GM12878 (cell line): ENCODE data around the gene RAB3IL1. TPM values are rescaled to one million over a fixed set of nuclear protein-coding genes. Genes with fewer than 3 reads are reported as not detected.

Experiments
- ATAC-seq: fragments of 200-7000 bp; cut with Tn5 transposase; 3 replicates; pipeline ENCODE4 v1.9.1; 2020; ENCODE audit warnings: mild to moderate bottlenecking, moderate library complexity
- BruUV-seq: library from RNA; stranded (reverse); fragments of 400-500 nt; replicated peaks from 2 replicates; lab custom pipeline; 2021; lab: Mats Ljungman, UMichigan
- CTCF ChIA-PET: fragments of 300-600 bp; sonication (Branson Sonifier 250); formaldehyde crosslinking; extraction: SDS; loops from one replicate; lab custom pipeline; 2021; ENCODE audit warnings: inconsistent platforms; lab: Yijun Ruan, JAX
- POLR2A ChIA-PET: fragments of 350-600 bp; formaldehyde crosslinking; extraction: SDS; loops from one replicate; lab custom pipeline; 2021; ENCODE audit warnings: inconsistent platforms; lab: Charles Lee
- RAD21 ChIA-PET: fragments of 300-600 bp; sonication (Branson Sonifier 250); formaldehyde crosslinking; loops from one replicate; lab custom pipeline; 2023; ENCODE audit warnings: antibody characterized with exemption; ENCODE audit not compliant: unreplicated experiment; lab: Charles Lee
- SMC1A ChIA-PET: fragments of 300-600 bp; sonication (Branson Sonifier 250); formaldehyde crosslinking; loops from one replicate; lab custom pipeline; 2023; ENCODE audit not compliant: unreplicated experiment, uncharacterized antibody; lab: Charles Lee
- DNase-seq: peaks from one replicate; pipeline ENCODE4 v3.0.0-alpha.2; 2011; ENCODE audit warnings: low read depth, low spot score
- FAIRE-seq: peaks from 3 replicates; lab custom pipeline; 2011; peaks lifted over from hg19 to GRCh38; lab: Jason Lieb, UNC
- H2AFZ ChIP-seq: 2 replicates; pipeline ENCODE4 v1.6.0; 2011; ENCODE audit warnings: low read depth, low read length, control low read depth; ENCODE audit not compliant: control insufficient read depth
- H3K27ac ChIP-seq: 2 replicates; pipeline ENCODE4 v1.5.1; 2011; ENCODE audit warnings: control low read depth; ENCODE audit not compliant: control insufficient read depth, insufficient read depth
- H3K27me3 ChIP-seq, 2 experiments: replicated peaks in 1 of 2; 2 replicates each; pipeline versions ENCODE4 v1.6.0 to v1.6.1; 2011; ENCODE audit warnings: low read length in 1 of 2; ENCODE audit not compliant: control insufficient read depth in 2 of 2, insufficient read depth in 2 of 2
- H3K36me3 ChIP-seq, 2 experiments: 2 replicates each; pipeline ENCODE4 v1.5.1; 2011; ENCODE audit warnings: low read length in 1 of 2; ENCODE audit not compliant: control insufficient read depth in 2 of 2, insufficient read depth in 2 of 2
- H3K4me1 ChIP-seq: 2 replicates; pipeline ENCODE4 v1.6.1; 2011; ENCODE audit warnings: mild to moderate bottlenecking, low read length, moderate library complexity, mixed read lengths; ENCODE audit not compliant: control insufficient read depth, insufficient read depth
- H3K4me2 ChIP-seq: 2 replicates; pipeline ENCODE4 v1.6.0; 2011; ENCODE audit warnings: control low read depth; ENCODE audit not compliant: control insufficient read depth, insufficient read depth
- H3K4me3 ChIP-seq: fragments of 200-600 bp; sonication (generic); 2 replicates; pipeline ENCODE4 v1.5.1; 2016
- H3K79me2 ChIP-seq: 2 replicates; pipeline ENCODE4 v1.6.0; 2011; ENCODE audit warnings: low read length; ENCODE audit not compliant: control insufficient read depth, insufficient read depth
- H3K9ac ChIP-seq: 2 replicates; pipeline ENCODE4 v1.8.0; 2011; ENCODE audit warnings: low read length, control low read depth, mixed read lengths; ENCODE audit not compliant: control insufficient read depth, insufficient read depth
- H3K9me3 ChIP-seq: replicated peaks from 3 replicates; pipeline ENCODE4 v1.5.1; 2011; ENCODE audit warnings: mild to moderate bottlenecking, low read length; ENCODE audit not compliant: control insufficient read depth, insufficient read depth
- H4K20me1 ChIP-seq: 2 replicates; pipeline ENCODE4 v1.6.0; 2011; ENCODE audit not compliant: control insufficient read depth, insufficient read depth
- BCL11A ChIP-seq: IDR thresholded peaks from 2 replicates; pipeline ENCODE4 v1.6.1; 2011; ENCODE audit warnings: low read depth, low read length
- BRCA1 ChIP-seq: IDR thresholded peaks from 2 replicates; pipeline ENCODE4 v1.6.1; 2011; ENCODE audit warnings: low read depth, low read length, improper control_type of control experiment
- CHD4 ChIP-seq: fragments of 200-600 bp; sonication (generic); IDR thresholded peaks from 2 replicates; pipeline ENCODE4 v1.6.1; 2016; ENCODE audit warnings: mild to moderate bottlenecking
- IRF5 ChIP-seq: fragments of 450-650 bp; IDR thresholded peaks from 2 replicates; pipeline ENCODE4 v1.6.1; 2017; ENCODE audit warnings: borderline replicate concordance
- KDM1A ChIP-seq: fragments of 200-600 bp; sonication (generic); IDR thresholded peaks from 2 replicates; pipeline ENCODE4 v1.6.1; 2016; ENCODE audit warnings: borderline replicate concordance
- PAX5 ChIP-seq: IDR thresholded peaks from 2 replicates; pipeline ENCODE4 v1.6.1; 2011; ENCODE audit warnings: low read depth, low read length, borderline replicate concordance
- POLR2AphosphoS2 ChIP-seq: IDR thresholded peaks from 2 replicates; pipeline ENCODE4 v1.6.1; 2011; ENCODE audit warnings: low read depth, mild to moderate bottlenecking, low read length, improper control_type of control experiment, moderate library complexity
- RUNX3 ChIP-seq: IDR thresholded peaks from 2 replicates; pipeline ENCODE4 v1.6.1; 2012; ENCODE audit warnings: low read length, inconsistent platforms
- SMC3 ChIP-seq: IDR thresholded peaks from 2 replicates; pipeline ENCODE4 v1.6.1; 2011; ENCODE audit warnings: low read length, improper control_type of control experiment, borderline replicate concordance
- TAF1 ChIP-seq: IDR thresholded peaks from 2 replicates; pipeline ENCODE4 v1.6.1; 2011; ENCODE audit warnings: mild to moderate bottlenecking, low read depth, low read length, borderline replicate concordance
- TARDBP ChIP-seq: IDR thresholded peaks from 2 replicates; pipeline ENCODE4 v1.6.1; 2016; ENCODE audit warnings: borderline replicate concordance
- ZNF24 ChIP-seq: fragments of 450-650 bp; IDR thresholded peaks from 2 replicates; pipeline ENCODE4 v1.6.1; 2017; ENCODE audit warnings: antibody characterized with exemption, mild to moderate bottlenecking
- WGBS: methylation state at CpG from one replicate; pipeline ENCODE4 v1.1.6; 2016; ENCODE audit warnings: low lambda C conversion rate; ENCODE audit not compliant: insufficient replicate concordance, insufficient coverage; ENCODE audit errors: missing lambda C conversion rate; 5-methylcytosine and 5-hydroxymethylcytosine counted together
- in situ Hi-C: fragments of 300-500 bp; cut with MboI; formaldehyde crosslinking; loops from 9 replicates; pipeline ENCODE4 v1.14.3; 2018; ENCODE audit warnings: mixed read lengths
- intact Hi-C: fragments of 100-400 bp; cut with micrococcal nuclease; formaldehyde crosslinking; loops from one replicate; pipeline ENCODE4 v1.14.2; 2022; ENCODE audit not compliant: unreplicated experiment
- polyA plus RNA-seq, 11 experiments: library from polyadenylated mRNA; depleted of rRNA in 4 of 11; unstranded in 6 of 11; stranded (reverse) in 5 of 11; fragments of >200 nt; fragmentation: Nextera tagmentation in 4 of 11; fragmentation: Illumina TruSeq in 1 of 11; extraction: Ambion mirVana in 4 of 11; extraction: Trizol in 1 of 11; gene quantifications; 1 replicate in 1 of 11; 2 replicates in 10 of 11; pipeline versions ENCODE4 v1.2.1 to v1.2.3, GENCODE V29; 2011 to 2016; ENCODE audit warnings: inconsistent platforms in 2 of 11, missing spikeins in 2 of 11, low read depth in 1 of 11
- total RNA-seq, 4 experiments: library from RNA; depleted of rRNA in 3 of 4; stranded (reverse); fragments of >200 nt in 3 of 4; fragmentation: Illumina TruSeq in 1 of 4; extraction: Trizol in 1 of 4; gene quantifications; 2 replicates each; pipeline versions ENCODE4 v1.2.1 to v1.2.3, GENCODE V29; 2013 to 2021

The RAB3IL1 gene
- total and polyA plus RNA-seq, 10 of the 15 experiments (the other 5 are each of a cell fraction or from before 2014, with no cell fraction given) = 0.04 TPM; not detected in 9

GRCh38 chr11:61962213-61963015 is 45.0 kb upstream of the RAB3IL1 start:
- Histone ChIP-seq H3K36me3 (peaks cover 6 to 16% of the 10 kb centered on the region in 2 experiments), H3K27me3 (no peaks in the 10 kb centered on the region), H3K79me2 (peaks cover 27% of the 10 kb centered on the region), H2AFZ (no peak overlapping the region), H3K4me2 (no peak overlapping the region), H3K9ac (no peak overlapping the region; the same call in 1 of the 2 replicates), H3K9me3 (no peaks in the 10 kb centered on the region), H3K4me3 (no peak overlapping the region), H3K27ac (peak overlapping the region; percentile 75; the same call in 1 of the 2 replicates), H3K4me1 (peaks cover 23% of the 10 kb centered on the region), H4K20me1 (peaks cover 8% of the 10 kb centered on the region)
- POLR2A ChIA-PET = interaction anchor here (2.8 kb wide), 1 partner anchor 10 kb away, joined by 10 read pairs; no protein-coding TSS in a partner anchor
- 84% methylated on average over 12 of the region's 12 CpGs for WGBS
- no TSS peak for BruUV-seq
- in situ Hi-C loops (no loop called here), intact Hi-C loops (no loop called here)
- SMC1A ChIA-PET = interaction anchor here (0.7 to 3.7 kb wide), 4 partner anchors 9 to 144 kb away, joined by 3 to 20 read pairs (median 6); no protein-coding TSS in a partner anchor
- ATAC-seq = no peak
- no peak for DNase-seq
- FAIRE-seq = no peak
- TF ChIP-seq KDM1A = no peak
- TF ChIP-seq BRCA1 = no peak
- TF ChIP-seq ZNF24 = no peak
- TF ChIP-seq TARDBP = no peak
- no peak; the same call in 1 of the 2 replicates for TF ChIP-seq PAX5
- TF ChIP-seq SMC3 = no peak
- TF ChIP-seq CHD4 = no peak
- peak; percentile 7; the same call in 1 of the 2 replicates for TF ChIP-seq RUNX3
- TF ChIP-seq POLR2AphosphoS2 = peak; percentile 6; the same call in 1 of the 2 replicates
- no peak for TF ChIP-seq BCL11A
- no peak for TF ChIP-seq TAF1
- TF ChIP-seq IRF5 = no peak
- RAD21 ChIA-PET = interaction anchor here (1.2 to 2.0 kb wide), 2 partner anchors 10 to 119 kb away, joined by 4 to 8 read pairs; no protein-coding TSS in a partner anchor
- CTCF ChIA-PET = interaction anchor here (0.7 to 1.6 kb wide), 8 partner anchors 10 to 1209 kb away, joined by 3 to 5 read pairs (median 4); no protein-coding TSS in a partner anchor
